HL-60 (cell line): ENCODE data around the gene KRCC1.
A peak's percentile ranks its signal among the peaks of the same experiment; 100 is the strongest.

Source experiments
- DNase-seq, 2 experiments: peaks; one replicate each; pipeline ENCODE4 v3.0.0-alpha.2; 2010 to 2020; ENCODE audit warnings: low read depth in 1 of 2, low spot score in 1 of 2
- H3K27ac ChIP-seq: fragments of 250-450 bp; sonication (Bioruptor Pico); replicated peaks from 2 replicates; pipeline ENCODE4 v1.5.1; 2020; ENCODE audit warnings: mild to moderate bottlenecking, moderate library complexity
- H3K27me3 ChIP-seq: fragments of 250-450 bp; sonication (Bioruptor Pico); 2 replicates; pipeline ENCODE4 v1.5.1; 2021; ENCODE audit warnings: mild to moderate bottlenecking, moderate library complexity; ENCODE audit not compliant: insufficient read depth, poor library complexity, severe bottlenecking
- H3K4me3 ChIP-seq: replicated peaks from 2 replicates; pipeline ENCODE4 v1.5.1; 2011; ENCODE audit warnings: mild to moderate bottlenecking, control low read depth, low read length; ENCODE audit not compliant: insufficient read depth
- CTCF ChIP-seq: IDR thresholded peaks from one replicate; pipeline ENCODE4 v1.5.1; 2011; ENCODE audit warnings: low read length, control low read depth, inconsistent platforms; ENCODE audit not compliant: insufficient read depth
- GABPA ChIP-seq: IDR thresholded peaks from 2 replicates; pipeline ENCODE4 v1.6.1; 2012; ENCODE audit warnings: low read depth
- POLR2AphosphoS5 ChIP-seq: IDR thresholded peaks from 2 replicates; pipeline ENCODE4 v1.6.1; 2012; ENCODE audit warnings: low read depth
- REST ChIP-seq: IDR thresholded peaks from 2 replicates; pipeline ENCODE4 v1.6.1; 2012; ENCODE audit warnings: low read depth; ENCODE audit not compliant: insufficient replicate concordance
- SPI1 ChIP-seq: IDR thresholded peaks from 2 replicates; pipeline ENCODE4 v1.6.1; 2012; ENCODE audit warnings: low read depth, mild to moderate bottlenecking, borderline replicate concordance

Gene KRCC1

GRCh38 chr2:88091943-88092342 is 36.4 kb upstream of the KRCC1 start:
- Histone ChIP-seq H3K4me3 (no peak overlapping the region), H3K27ac (peak overlapping the region; percentile 78), H3K27me3 (no peaks in the 10 kb centered on the region)
- peak; percentile 65 to 97 for DNase-seq
- TF ChIP-seq SPI1 (peak; percentile 99), POLR2AphosphoS5 (peak; percentile 83), CTCF (no peak), GABPA (no peak), REST (no peak)

GRCh38 chr2:88090446-88091283 is 35.1 kb upstream of the KRCC1 start:
- TF ChIP-seq POLR2AphosphoS5 (no peak), CTCF (no peak), GABPA (no peak), REST (no peak), SPI1 (no peak)
- DNase-seq: peak in 1 of 2 experiments; percentile 35
- Histone ChIP-seq H3K4me3 (no peak overlapping the region), H3K27ac (peak overlapping the region; percentile 78), H3K27me3 (no peaks in the 10 kb centered on the region)

- Histone ChIP-seq H3K4me3 (no peak overlapping the region), H3K27ac (no peak overlapping the region), H3K27me3 (no peaks in the 10 kb centered on the region)
- TF ChIP-seq POLR2AphosphoS5 (no peak), REST (no peak), SPI1 (no peak), CTCF (no peak), GABPA (no peak)
- no peak for DNase-seq
Measured at GRCh38 chr2:88088999-88089398, 33.4 kb upstream of the KRCC1 start.
